ENCODE results near the gene TRIM25.

The TRIM25 gene

GRCh38 chr17:56929362-56929969 lies 15.6 kb upstream of the TRIM25 start:
- in situ Hi-C loops (cut with MboI; ENCODE audit: low sequenced_read_pairs) = no loop called here

GRCh38 chr17:56928586-56928985 lies 14.7 kb upstream of the TRIM25 start:
- in situ Hi-C loops (cut with MboI; ENCODE audit: low sequenced_read_pairs) = no loop called here

- in situ Hi-C loops (cut with MboI; ENCODE audit: low sequenced_read_pairs) = no loop called here
Measured at GRCh38 chr17:56926704-56927103, 12.9 kb upstream of the TRIM25 start.

GRCh38 chr17:56926270-56926669 lies 12.4 kb upstream of the TRIM25 start:
- in situ Hi-C loops (cut with MboI; ENCODE audit: low sequenced_read_pairs) = no loop called here

- in situ Hi-C loops (cut with MboI; ENCODE audit: low sequenced_read_pairs) = no loop called here
Measured at GRCh38 chr17:56925088-56925487, 11.2 kb upstream of the TRIM25 start.

- in situ Hi-C loops (cut with MboI; ENCODE audit: low sequenced_read_pairs) = no loop called here
Measured at GRCh38 chr17:56919717-56920116, 5.9 kb upstream of the TRIM25 start.

GRCh38 chr17:56918916-56919315 lies 5.1 kb upstream of the TRIM25 start:
- in situ Hi-C loops (cut with MboI; ENCODE audit: low sequenced_read_pairs) = no loop called here

GRCh38 chr17:56917559-56918296 lies 3.9 kb upstream of the TRIM25 start:
- in situ Hi-C loops (cut with MboI; ENCODE audit: low sequenced_read_pairs) = no loop called here

GRCh38 chr17:56914581-56915273 lies 878 bp upstream of the TRIM25 start:
- in situ Hi-C loops (cut with MboI; ENCODE audit: low sequenced_read_pairs) = no loop called here

GRCh38 chr17:56913353-56913866 lies 439 bp downstream of the TRIM25 start:
- in situ Hi-C loops (cut with MboI; ENCODE audit: low sequenced_read_pairs) = no loop called here

GRCh38 chr17:56913000-56913311 lies 893 bp downstream of the TRIM25 start:
- in situ Hi-C loops (cut with MboI; ENCODE audit: low sequenced_read_pairs) = no loop called here

GRCh38 chr17:56912105-56912999 lies 1.5 kb downstream of the TRIM25 start:
- in situ Hi-C loops (cut with MboI; ENCODE audit: low sequenced_read_pairs) = no loop called here

GRCh38 chr17:56910509-56911235 lies 3.2 kb downstream of the TRIM25 start:
- in situ Hi-C loops (cut with MboI; ENCODE audit: low sequenced_read_pairs) = no loop called here

- in situ Hi-C loops (cut with MboI; ENCODE audit: low sequenced_read_pairs) = no loop called here
Measured at GRCh38 chr17:56909742-56910508, 3.9 kb downstream of the TRIM25 start.

- in situ Hi-C loops (cut with MboI; ENCODE audit: low sequenced_read_pairs) = no loop called here
Measured at GRCh38 chr17:56908001-56908542, 5.8 kb downstream of the TRIM25 start.

- in situ Hi-C loops (cut with MboI; ENCODE audit: low sequenced_read_pairs) = no loop called here
Measured at GRCh38 chr17:56903560-56903959, 10.3 kb downstream of the TRIM25 start.

GRCh38 chr17:56902348-56902747 lies 11.5 kb downstream of the TRIM25 start:
- in situ Hi-C loops (cut with MboI; ENCODE audit: low sequenced_read_pairs) = no loop called here

GRCh38 chr17:56899403-56899802 lies 14.4 kb downstream of the TRIM25 start:
- in situ Hi-C loops (cut with MboI; ENCODE audit: low sequenced_read_pairs) = no loop called here

GRCh38 chr17:56898874-56899273 lies 15.0 kb downstream of the TRIM25 start:
- in situ Hi-C loops (cut with MboI; ENCODE audit: low sequenced_read_pairs) = no loop called here
